Neural cell (in vitro differentiated cells): ENCODE results near the gene SNCAIP.

Source experiments
- EZH2 ChIP-seq: fragments of 200-600, 300-800 bp; shearing (Covaris generic), sonication (generic); IDR thresholded peaks from 2 replicates; pipeline ENCODE4 v1.6.1; 2014; ENCODE audit warnings: antibody characterized with exemption, low read length, borderline replicate concordance, mild to moderate bottlenecking; ENCODE audit not compliant: insufficient read depth, poor library complexity, severe bottlenecking
- RAD21 ChIP-seq: fragments of 450-650 bp; conservative IDR thresholded peaks from 2 replicates; pipeline ENCODE4 v1.6.1; 2014; ENCODE audit warnings: antibody characterized with exemption, mild to moderate bottlenecking, moderate library complexity
- TF ChIP-seq, protein P1 (sequence below): fragments of 450-650 bp; IDR thresholded peaks from 2 replicates; pipeline ENCODE4 v1.5.1; 2014; ENCODE audit warnings: antibody characterized with exemption, mild to moderate bottlenecking, moderate library complexity; ENCODE audit not compliant: poor library complexity, severe bottlenecking
- TF ChIP-seq, protein P2 (sequence below): IDR thresholded peaks from 2 replicates; pipeline ENCODE4 v1.6.1; 2012; ENCODE audit warnings: borderline replicate concordance

DNA sequence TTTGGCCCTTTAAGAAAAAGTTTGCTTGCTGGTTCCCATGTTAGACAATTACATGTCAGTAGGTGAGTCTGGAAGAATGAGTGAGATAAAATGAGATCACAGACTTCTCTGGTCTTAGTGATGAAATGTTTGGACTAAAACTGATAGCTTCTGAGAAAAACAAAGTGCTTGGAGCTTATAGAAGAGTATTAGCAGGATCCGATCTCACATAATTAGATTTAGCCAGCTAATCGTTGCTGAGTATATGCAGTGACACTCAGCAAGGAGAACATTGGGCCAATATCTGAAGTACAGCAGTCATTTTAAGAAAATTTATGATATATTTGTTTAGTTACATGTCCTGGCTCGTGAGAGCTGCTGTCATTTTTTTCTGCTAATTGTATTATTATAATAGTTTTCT, 135.8 kb downstream of the SNCAIP start:
- TF ChIP-seq, protein P1, sequence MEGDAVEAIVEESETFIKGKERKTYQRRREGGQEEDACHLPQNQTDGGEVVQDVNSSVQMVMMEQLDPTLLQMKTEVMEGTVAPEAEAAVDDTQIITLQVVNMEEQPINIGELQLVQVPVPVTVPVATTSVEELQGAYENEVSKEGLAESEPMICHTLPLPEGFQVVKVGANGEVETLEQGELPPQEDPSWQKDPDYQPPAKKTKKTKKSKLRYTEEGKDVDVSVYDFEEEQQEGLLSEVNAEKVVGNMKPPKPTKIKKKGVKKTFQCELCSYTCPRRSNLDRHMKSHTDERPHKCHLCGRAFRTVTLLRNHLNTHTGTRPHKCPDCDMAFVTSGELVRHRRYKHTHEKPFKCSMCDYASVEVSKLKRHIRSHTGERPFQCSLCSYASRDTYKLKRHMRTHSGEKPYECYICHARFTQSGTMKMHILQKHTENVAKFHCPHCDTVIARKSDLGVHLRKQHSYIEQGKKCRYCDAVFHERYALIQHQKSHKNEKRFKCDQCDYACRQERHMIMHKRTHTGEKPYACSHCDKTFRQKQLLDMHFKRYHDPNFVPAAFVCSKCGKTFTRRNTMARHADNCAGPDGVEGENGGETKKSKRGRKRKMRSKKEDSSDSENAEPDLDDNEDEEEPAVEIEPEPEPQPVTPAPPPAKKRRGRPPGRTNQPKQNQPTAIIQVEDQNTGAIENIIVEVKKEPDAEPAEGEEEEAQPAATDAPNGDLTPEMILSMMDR: no peak
- TF ChIP-seq, protein P2, sequence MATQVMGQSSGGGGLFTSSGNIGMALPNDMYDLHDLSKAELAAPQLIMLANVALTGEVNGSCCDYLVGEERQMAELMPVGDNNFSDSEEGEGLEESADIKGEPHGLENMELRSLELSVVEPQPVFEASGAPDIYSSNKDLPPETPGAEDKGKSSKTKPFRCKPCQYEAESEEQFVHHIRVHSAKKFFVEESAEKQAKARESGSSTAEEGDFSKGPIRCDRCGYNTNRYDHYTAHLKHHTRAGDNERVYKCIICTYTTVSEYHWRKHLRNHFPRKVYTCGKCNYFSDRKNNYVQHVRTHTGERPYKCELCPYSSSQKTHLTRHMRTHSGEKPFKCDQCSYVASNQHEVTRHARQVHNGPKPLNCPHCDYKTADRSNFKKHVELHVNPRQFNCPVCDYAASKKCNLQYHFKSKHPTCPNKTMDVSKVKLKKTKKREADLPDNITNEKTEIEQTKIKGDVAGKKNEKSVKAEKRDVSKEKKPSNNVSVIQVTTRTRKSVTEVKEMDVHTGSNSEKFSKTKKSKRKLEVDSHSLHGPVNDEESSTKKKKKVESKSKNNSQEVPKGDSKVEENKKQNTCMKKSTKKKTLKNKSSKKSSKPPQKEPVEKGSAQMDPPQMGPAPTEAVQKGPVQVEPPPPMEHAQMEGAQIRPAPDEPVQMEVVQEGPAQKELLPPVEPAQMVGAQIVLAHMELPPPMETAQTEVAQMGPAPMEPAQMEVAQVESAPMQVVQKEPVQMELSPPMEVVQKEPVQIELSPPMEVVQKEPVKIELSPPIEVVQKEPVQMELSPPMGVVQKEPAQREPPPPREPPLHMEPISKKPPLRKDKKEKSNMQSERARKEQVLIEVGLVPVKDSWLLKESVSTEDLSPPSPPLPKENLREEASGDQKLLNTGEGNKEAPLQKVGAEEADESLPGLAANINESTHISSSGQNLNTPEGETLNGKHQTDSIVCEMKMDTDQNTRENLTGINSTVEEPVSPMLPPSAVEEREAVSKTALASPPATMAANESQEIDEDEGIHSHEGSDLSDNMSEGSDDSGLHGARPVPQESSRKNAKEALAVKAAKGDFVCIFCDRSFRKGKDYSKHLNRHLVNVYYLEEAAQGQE: no peak
- TF ChIP-seq EZH2 (no peak), RAD21 (no peak)
